Astrocyte of the spinal cord (primary cell): ENCODE data around the gene ULBP2.

Experiments
- DNase-seq: peaks from one replicate; pipeline ENCODE4 v3.0.0; 2011; ENCODE audit warnings: low read depth, low spot score
- H3K4me3 ChIP-seq: 2 replicates; pipeline ENCODE4 v1.5.1; 2011; ENCODE audit warnings: low read depth, mild to moderate bottlenecking, low read length, moderate library complexity
- in situ Hi-C: cut with HindIII; loops from 2 replicates; pipeline ENCODE4 v1.10.0; 2017; ENCODE audit warnings: low sequenced_read_pairs
- TF ChIP-seq, protein P1 (sequence below): IDR thresholded peaks from 2 replicates; pipeline ENCODE4 v1.5.1; 2012; ENCODE audit warnings: low read depth, mild to moderate bottlenecking, low read length, inconsistent platforms

ULBP2 gene

DNA sequence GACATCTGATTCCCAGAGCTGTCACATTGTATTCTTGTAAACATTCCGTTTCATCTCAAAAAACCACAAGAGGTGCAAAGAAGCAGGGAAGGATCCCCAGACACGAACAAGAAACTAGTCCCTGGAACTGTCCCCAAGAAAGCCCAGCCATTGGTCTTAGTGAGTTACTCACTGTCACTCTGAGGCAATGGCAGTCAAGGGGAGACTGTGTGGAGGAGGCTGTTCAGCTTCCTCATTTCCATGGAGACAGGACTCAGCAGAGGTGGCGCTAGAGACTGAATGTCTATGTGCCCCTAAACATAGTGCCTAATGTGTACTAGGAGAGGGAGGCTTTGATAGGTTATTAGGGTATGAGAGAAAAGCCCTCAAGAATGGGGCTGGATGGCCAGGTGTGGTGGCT lies 33.0 kb downstream of the ULBP2 start:
- TF ChIP-seq, protein P1, sequence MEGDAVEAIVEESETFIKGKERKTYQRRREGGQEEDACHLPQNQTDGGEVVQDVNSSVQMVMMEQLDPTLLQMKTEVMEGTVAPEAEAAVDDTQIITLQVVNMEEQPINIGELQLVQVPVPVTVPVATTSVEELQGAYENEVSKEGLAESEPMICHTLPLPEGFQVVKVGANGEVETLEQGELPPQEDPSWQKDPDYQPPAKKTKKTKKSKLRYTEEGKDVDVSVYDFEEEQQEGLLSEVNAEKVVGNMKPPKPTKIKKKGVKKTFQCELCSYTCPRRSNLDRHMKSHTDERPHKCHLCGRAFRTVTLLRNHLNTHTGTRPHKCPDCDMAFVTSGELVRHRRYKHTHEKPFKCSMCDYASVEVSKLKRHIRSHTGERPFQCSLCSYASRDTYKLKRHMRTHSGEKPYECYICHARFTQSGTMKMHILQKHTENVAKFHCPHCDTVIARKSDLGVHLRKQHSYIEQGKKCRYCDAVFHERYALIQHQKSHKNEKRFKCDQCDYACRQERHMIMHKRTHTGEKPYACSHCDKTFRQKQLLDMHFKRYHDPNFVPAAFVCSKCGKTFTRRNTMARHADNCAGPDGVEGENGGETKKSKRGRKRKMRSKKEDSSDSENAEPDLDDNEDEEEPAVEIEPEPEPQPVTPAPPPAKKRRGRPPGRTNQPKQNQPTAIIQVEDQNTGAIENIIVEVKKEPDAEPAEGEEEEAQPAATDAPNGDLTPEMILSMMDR: no peak
- no peak for DNase-seq
- no peak overlapping the region for H3K4me3 ChIP-seq
- in situ Hi-C loops: no loop called here

DNA sequence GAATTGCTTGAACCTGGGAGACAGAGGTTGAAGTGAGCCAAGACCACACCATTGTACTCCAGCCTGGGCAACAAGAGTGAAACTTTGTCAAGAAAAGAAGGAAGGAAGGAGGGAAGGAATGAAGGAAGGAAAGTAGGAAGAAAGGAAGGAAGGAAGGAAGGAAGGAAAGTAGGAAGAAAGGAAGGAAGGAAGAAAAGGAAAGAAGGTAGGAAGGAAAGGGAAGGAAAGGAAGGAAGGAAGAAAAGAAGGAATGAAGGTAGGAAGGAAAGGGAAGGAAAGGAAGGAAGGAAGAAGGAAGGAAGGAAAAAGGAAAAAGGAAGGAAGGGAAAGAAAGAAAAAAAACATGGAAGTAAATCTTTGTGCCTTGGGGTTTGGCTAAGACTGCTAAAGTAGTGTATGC lies 33.6 kb downstream of the ULBP2 start:
- TF ChIP-seq, protein P1: no peak
- in situ Hi-C loops: no loop called here
- DNase-seq: no peak
- no peak overlapping the region for H3K4me3 ChIP-seq

DNA sequence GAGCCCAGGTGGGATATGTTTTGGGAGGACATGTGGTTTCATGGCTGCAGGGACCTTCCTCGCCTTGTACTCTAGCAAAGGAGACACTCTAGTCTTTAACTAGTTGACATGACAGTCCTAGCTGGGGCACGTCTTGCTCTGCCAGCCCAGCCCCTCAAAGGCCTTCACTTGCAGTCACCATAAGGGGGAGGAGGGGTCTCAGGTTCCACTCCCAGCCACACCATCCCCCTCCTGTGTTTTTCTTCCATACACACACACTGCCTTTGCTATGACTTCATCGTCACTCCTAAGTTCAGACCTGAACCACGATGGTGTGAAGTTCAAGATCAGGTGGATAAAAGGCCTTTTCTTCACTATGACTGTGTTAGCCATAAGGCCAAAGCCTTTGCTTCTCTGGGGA lies 35.4 kb downstream of the ULBP2 start:
- no peak overlapping the region for H3K4me3 ChIP-seq
- in situ Hi-C loops: no loop called here
- TF ChIP-seq, protein P1: no peak
- DNase-seq: no peak

DNA sequence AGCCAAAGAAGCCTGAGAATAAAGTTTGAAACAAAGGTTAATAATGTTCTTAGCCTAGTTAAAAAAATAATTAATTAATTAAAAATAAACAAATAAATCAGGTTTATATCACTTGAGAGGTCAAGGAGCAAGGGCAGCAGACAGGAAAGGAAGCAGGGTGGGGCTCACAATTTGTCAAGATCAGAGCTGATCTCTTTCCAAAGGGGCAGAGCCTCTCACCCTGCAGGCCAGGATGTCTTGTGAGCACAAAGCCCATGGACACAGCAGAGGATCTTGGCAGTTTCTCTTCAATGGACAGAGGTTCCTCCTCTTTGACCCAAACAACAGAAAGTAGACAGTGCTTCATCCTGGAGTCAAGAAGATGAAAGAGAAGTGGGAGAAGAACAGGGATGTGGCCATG lies 36.8 kb downstream of the ULBP2 start:
- H3K4me3 ChIP-seq: no peak overlapping the region
- TF ChIP-seq, protein P1: no peak
- no peak for DNase-seq
- in situ Hi-C loops: no loop called here

DNA sequence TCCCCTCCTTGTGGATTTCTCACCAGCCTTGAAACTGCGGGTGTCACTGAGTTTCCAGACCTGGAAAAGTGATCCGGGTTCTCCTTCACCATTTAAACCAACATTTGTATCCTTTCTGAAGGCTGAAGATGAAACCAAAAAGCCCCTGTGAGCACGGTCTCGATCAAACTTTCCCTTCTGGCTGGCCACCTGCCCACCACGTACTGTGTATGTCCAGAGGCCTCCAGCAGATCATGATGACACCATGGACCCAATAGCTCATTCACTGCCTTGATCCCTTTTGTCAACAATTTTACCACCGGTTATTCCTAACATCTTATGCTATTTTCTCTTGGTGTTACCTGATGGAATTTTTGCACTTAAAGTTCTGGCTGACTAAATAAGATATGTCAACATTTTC lies 37.5 kb downstream of the ULBP2 start:
- TF ChIP-seq, protein P1: no peak
- no peak for DNase-seq
- no peak overlapping the region for H3K4me3 ChIP-seq
- in situ Hi-C loops: no loop called here

DNA sequence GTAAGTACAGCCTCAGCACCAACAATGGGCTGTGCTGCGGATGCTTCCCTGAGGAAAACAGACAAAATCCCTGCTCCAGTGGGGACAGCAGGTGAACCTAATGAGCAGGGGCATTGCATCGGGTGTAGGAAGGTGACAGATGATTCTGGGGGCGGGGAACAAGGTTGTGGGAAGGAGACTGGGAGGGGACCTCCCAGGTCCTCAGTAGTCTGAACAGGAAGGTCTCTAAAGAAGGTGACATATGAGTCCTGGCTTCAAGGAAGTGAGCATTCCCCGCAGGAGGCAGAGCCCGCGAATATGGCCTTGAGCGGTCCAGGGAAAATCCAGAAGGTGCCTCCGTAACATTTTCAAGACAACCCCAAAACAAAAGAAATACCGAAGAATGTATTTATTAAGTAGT lies 41.3 kb downstream of the ULBP2 start:
- DNase-seq: no peak
- in situ Hi-C loops: no loop called here
- TF ChIP-seq, protein P1: no peak

DNA sequence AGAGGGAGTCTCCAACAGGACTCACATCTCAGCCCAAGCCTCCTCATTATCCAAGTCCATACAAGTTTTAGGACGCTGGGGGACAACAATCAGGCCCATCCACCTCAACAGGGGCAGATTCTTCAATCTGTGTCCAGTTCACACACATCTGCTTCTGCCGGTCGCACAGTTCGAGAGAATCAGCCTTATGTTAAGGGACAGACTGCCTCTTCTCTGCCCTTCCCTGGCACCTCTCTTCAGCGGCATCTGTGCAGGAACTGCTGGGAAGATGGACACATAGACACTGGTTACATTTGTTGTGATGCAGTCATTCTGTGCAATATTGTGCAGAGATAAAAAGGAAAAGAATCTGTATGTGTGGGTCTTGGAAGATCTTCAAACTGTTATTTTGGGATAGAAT lies 43.0 kb downstream of the ULBP2 start:
- H3K4me3 ChIP-seq: no peak overlapping the region
- in situ Hi-C loops: no loop called here
- no peak for DNase-seq
- TF ChIP-seq, protein P1: no peak

More for the DNA sequence above, 41.3 kb downstream of the ULBP2 start:
- H3K4me3 ChIP-seq: no peak overlapping the region
